GM06990 (cell line): ENCODE data around the gene MMP3.

Source experiments
- DNase-seq: peaks from one replicate; pipeline ENCODE4 v3.0.0-alpha.2; 2011; ENCODE audit not compliant: insufficient read length; ENCODE audit errors: extremely low read depth
- H3K27me3 ChIP-seq: replicated peaks from 2 replicates; pipeline ENCODE4 v1.6.0; 2011; ENCODE audit warnings: low read length; ENCODE audit not compliant: control insufficient read depth, insufficient read depth
- H3K36me3 ChIP-seq: 2 replicates; pipeline ENCODE4 v1.5.1; 2011; ENCODE audit warnings: low read length; ENCODE audit not compliant: control insufficient read depth, insufficient read depth
- H3K4me3 ChIP-seq: replicated peaks from 2 replicates; pipeline ENCODE4 v1.5.1; 2011; ENCODE audit warnings: low read depth, mild to moderate bottlenecking, control low read depth, low read length
- TF ChIP-seq, protein P1 (sequence below): IDR thresholded peaks from 2 replicates; pipeline ENCODE4 v1.5.1; 2011; ENCODE audit warnings: low read length, control low read depth, mild to moderate bottlenecking, inconsistent platforms; ENCODE audit not compliant: insufficient read depth, poor library complexity, severe bottlenecking

Gene MMP3

DNA sequence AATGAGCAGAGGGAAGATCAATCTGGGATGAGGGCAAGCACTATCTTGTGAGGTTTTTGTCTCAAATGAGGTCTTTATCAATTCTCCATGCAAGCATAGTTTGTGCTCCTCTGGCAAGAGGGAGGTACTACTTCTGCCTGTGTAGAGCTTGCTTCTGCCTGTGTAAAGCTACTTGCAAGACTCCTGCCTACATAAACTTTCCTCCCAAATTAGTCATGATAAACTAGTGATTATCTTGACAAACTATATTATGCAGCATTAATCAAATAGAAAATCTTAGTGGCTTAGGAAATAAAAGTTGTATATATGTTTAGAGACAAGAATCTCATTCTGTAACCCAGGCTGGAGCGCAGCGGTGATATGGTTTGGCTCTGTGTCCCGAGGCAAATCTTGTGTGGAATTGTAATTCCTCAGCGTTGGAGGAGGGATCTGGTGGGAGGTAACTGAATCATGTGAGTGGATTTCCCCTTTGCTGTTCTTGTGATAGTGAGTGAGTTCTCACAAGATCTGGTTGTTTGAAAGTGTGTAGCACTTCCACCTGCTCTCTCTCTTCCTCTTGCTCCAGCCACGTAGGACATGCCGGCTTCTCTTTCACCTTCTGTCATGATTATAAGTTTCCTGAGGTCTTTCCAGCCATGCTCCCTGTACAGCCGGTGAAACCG, 54.9 kb downstream of the MMP3 start:
- Histone ChIP-seq H3K36me3 (no peaks in the 10 kb centered on the region), H3K27me3 (no peaks in the 10 kb centered on the region), H3K4me3 (no peak overlapping the region)
- TF ChIP-seq, protein P1, sequence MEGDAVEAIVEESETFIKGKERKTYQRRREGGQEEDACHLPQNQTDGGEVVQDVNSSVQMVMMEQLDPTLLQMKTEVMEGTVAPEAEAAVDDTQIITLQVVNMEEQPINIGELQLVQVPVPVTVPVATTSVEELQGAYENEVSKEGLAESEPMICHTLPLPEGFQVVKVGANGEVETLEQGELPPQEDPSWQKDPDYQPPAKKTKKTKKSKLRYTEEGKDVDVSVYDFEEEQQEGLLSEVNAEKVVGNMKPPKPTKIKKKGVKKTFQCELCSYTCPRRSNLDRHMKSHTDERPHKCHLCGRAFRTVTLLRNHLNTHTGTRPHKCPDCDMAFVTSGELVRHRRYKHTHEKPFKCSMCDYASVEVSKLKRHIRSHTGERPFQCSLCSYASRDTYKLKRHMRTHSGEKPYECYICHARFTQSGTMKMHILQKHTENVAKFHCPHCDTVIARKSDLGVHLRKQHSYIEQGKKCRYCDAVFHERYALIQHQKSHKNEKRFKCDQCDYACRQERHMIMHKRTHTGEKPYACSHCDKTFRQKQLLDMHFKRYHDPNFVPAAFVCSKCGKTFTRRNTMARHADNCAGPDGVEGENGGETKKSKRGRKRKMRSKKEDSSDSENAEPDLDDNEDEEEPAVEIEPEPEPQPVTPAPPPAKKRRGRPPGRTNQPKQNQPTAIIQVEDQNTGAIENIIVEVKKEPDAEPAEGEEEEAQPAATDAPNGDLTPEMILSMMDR = no peak
- no peak for DNase-seq
